Hepatocyte (in vitro differentiated cells): ENCODE results near the gene GCLM. TPM values are rescaled to one million over a fixed set of nuclear protein-coding genes. Genes with fewer than 3 reads are reported as not detected.

Experiments
- DNase-seq: peaks from one replicate; pipeline ENCODE4 v3.0.0-alpha.2; 2016; ENCODE audit warnings: low spot score
- H2AFZ ChIP-seq: fragments of 200-600 bp; sonication (generic); 2 replicates; pipeline ENCODE4 v1.6.0; 2016; ENCODE audit warnings: antibody characterized with exemption, mild to moderate bottlenecking
- H3K27ac ChIP-seq: fragments of 200-600 bp; sonication (generic); 2 replicates; pipeline ENCODE4 v1.5.1; 2016; ENCODE audit warnings: mild to moderate bottlenecking
- H3K27me3 ChIP-seq: fragments of 200-600 bp; sonication (generic); 2 replicates; pipeline ENCODE4 v1.6.1; 2016
- H3K36me3 ChIP-seq: fragments of 200-600 bp; sonication (generic); replicated peaks from 2 replicates; pipeline ENCODE4 v1.5.1; 2016; ENCODE audit warnings: low read depth; ENCODE audit not compliant: insufficient read depth
- H3K4me1 ChIP-seq: fragments of 200-600 bp; sonication (generic); 2 replicates; pipeline ENCODE4 v1.5.1; 2016; ENCODE audit warnings: mild to moderate bottlenecking, moderate library complexity; ENCODE audit not compliant: insufficient read depth
- H3K4me2 ChIP-seq: fragments of 200-600 bp; sonication (generic); 2 replicates; pipeline ENCODE4 v1.6.0; 2016
- H3K4me3 ChIP-seq: fragments of 200-600 bp; sonication (generic); 2 replicates; pipeline ENCODE4 v1.5.1; 2016; ENCODE audit warnings: mild to moderate bottlenecking
- H3K79me2 ChIP-seq: fragments of 200-600 bp; sonication (generic); 2 replicates; pipeline ENCODE4 v1.6.0; 2017; ENCODE audit warnings: mild to moderate bottlenecking
- H3K9me2 ChIP-seq: fragments of 200-600 bp; sonication (generic); replicated peaks from 2 replicates; pipeline ENCODE4 v1.6.0; 2017; ENCODE audit warnings: mild to moderate bottlenecking; ENCODE audit not compliant: insufficient read depth
- H3K9me3 ChIP-seq: fragments of 200-600 bp; sonication (generic); 2 replicates; pipeline ENCODE4 v1.5.1; 2016; ENCODE audit warnings: low read depth, mild to moderate bottlenecking
- H4K20me1 ChIP-seq: fragments of 200-600 bp; sonication (generic); 2 replicates; pipeline ENCODE4 v1.6.0; 2016; ENCODE audit warnings: mild to moderate bottlenecking; ENCODE audit not compliant: insufficient read depth, poor library complexity, severe bottlenecking
- EZH2 ChIP-seq: fragments of 200-600 bp; sonication (generic); IDR thresholded peaks from 2 replicates; pipeline ENCODE4 v1.6.1; 2016; ENCODE audit warnings: antibody characterized with exemption, mild to moderate bottlenecking, borderline replicate concordance
- EZH2phosphoT487 ChIP-seq: fragments of 200-600 bp; sonication (generic); IDR thresholded peaks from one replicate; pipeline ENCODE4 v1.6.1; 2018; ENCODE audit warnings: antibody characterized with exemption, mild to moderate bottlenecking, low read depth, moderate library complexity; ENCODE audit not compliant: unreplicated experiment, severe bottlenecking
- WGBS: methylation state at CpG from one replicate; pipeline ENCODE4 v1.1.6; 2016; ENCODE audit warnings: low lambda C conversion rate; ENCODE audit errors: missing lambda C conversion rate; 5-methylcytosine and 5-hydroxymethylcytosine counted together
- polyA plus RNA-seq: library from polyadenylated mRNA; unstranded; fragments of >200 nt; fragmentation: Nextera tagmentation; extraction: Ambion mirVana; gene quantifications from 2 replicates; pipeline ENCODE4 v1.2.1, GENCODE V29; 2016
- total RNA-seq: library from RNA; depleted of rRNA; stranded (reverse); fragments of >200 nt; gene quantifications from 2 replicates; pipeline ENCODE4 v1.2.3, GENCODE V29; 2014
- TF ChIP-seq, protein P1 (sequence below): fragments of 200-600 bp; sonication (generic); IDR thresholded peaks from 2 replicates; pipeline ENCODE4 v1.5.1; 2016; ENCODE audit warnings: antibody characterized with exemption, mild to moderate bottlenecking; ENCODE audit not compliant: poor library complexity

Gene GCLM
- total and polyA plus RNA-seq, 2 experiments from 2014 or later = 10.7 to 15.3 TPM

DNA sequence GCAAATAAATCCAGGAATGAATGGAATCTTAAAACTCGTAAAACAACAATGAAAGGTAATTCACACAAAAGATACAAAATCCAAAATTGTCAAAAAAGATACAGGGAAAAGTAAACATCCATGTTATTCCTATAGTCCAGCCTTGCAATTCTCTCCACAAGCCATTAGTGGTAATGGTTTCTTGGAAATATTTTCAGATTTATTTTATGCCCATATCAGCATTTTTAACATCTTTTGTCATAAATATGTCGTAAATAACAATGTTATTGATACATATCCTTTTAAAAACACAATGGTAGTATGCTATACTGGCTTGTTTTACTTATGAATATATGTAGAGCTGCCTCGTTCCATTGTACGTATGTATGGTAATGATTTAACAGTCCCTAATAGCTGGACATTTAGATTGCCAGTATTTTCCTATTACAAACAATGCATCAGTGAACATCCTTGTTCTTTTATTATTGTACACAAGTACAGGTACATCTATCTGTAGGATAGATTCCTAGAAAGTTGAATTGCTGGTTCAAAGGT is 60.8 kb downstream of the GCLM start:
- Histone ChIP-seq H3K27ac (peak overlapping the region; percentile 95), H4K20me1 (no peaks in the 10 kb centered on the region), H3K36me3 (no peaks in the 10 kb centered on the region), H3K9me2 (no peaks in the 10 kb centered on the region), H3K27me3 (no peaks in the 10 kb centered on the region), H3K79me2 (no peaks in the 10 kb centered on the region), H3K9me3 (no peaks in the 10 kb centered on the region), H3K4me2 (peak overlapping the region; percentile 88), H2AFZ (peak overlapping the region; percentile 74), H3K4me1 (peaks cover 19% of the 10 kb centered on the region), H3K4me3 (peak overlapping the region; percentile 36)
- 65% methylated on average over 4 of the region's 4 CpGs for WGBS
- no peak for DNase-seq
- TF ChIP-seq EZH2phosphoT487 (no peak), EZH2 (no peak)
- TF ChIP-seq, protein P1, sequence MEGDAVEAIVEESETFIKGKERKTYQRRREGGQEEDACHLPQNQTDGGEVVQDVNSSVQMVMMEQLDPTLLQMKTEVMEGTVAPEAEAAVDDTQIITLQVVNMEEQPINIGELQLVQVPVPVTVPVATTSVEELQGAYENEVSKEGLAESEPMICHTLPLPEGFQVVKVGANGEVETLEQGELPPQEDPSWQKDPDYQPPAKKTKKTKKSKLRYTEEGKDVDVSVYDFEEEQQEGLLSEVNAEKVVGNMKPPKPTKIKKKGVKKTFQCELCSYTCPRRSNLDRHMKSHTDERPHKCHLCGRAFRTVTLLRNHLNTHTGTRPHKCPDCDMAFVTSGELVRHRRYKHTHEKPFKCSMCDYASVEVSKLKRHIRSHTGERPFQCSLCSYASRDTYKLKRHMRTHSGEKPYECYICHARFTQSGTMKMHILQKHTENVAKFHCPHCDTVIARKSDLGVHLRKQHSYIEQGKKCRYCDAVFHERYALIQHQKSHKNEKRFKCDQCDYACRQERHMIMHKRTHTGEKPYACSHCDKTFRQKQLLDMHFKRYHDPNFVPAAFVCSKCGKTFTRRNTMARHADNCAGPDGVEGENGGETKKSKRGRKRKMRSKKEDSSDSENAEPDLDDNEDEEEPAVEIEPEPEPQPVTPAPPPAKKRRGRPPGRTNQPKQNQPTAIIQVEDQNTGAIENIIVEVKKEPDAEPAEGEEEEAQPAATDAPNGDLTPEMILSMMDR = no peak

DNA sequence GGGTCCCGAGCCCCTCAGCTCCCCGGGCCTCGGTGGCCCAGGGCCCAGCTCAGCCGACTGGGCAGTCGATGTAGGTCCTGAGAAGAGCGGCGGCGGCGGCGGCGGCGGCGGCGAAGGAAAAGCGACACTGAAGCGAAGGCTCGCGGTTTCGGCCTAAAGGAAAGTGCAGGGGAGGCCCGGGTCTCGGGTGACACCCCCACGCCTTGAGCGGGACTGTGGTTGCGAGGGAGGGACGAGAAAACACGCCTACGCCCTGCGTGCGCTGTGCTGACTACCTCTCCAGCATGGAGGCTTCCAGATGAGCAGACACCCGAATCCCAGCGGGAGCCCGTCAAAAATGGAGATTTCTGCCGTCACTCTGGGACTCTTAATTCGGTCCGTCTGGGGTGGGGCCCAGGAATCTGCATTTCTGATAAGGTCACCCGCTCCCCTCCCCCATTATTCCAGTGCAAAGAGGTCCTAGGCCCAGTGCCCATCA is 61.4 kb downstream of the GCLM start:
- H3K27me3 ChIP-seq = no peaks in the 10 kb centered on the region
- WGBS = 4% methylated on average over 29 of the region's 36 CpGs
- no peaks in the 10 kb centered on the region for H3K79me2 ChIP-seq
- no peak for TF ChIP-seq EZH2phosphoT487
- TF ChIP-seq, protein P1 = no peak
- TF ChIP-seq EZH2 = no peak
- H3K36me3 ChIP-seq = no peaks in the 10 kb centered on the region
- H3K9me2 ChIP-seq = no peaks in the 10 kb centered on the region
- peak overlapping the region; percentile 88 for H3K4me2 ChIP-seq
- peaks cover 19% of the 10 kb centered on the region for H3K4me1 ChIP-seq
- no peaks in the 10 kb centered on the region for H4K20me1 ChIP-seq
- peak overlapping the region; percentile 95 for H3K27ac ChIP-seq
- H2AFZ ChIP-seq = peak overlapping the region; percentile 74
- no peaks in the 10 kb centered on the region for H3K9me3 ChIP-seq
- peak overlapping the region; percentile 36 for H3K4me3 ChIP-seq
- peak; percentile 77 for DNase-seq

DNA sequence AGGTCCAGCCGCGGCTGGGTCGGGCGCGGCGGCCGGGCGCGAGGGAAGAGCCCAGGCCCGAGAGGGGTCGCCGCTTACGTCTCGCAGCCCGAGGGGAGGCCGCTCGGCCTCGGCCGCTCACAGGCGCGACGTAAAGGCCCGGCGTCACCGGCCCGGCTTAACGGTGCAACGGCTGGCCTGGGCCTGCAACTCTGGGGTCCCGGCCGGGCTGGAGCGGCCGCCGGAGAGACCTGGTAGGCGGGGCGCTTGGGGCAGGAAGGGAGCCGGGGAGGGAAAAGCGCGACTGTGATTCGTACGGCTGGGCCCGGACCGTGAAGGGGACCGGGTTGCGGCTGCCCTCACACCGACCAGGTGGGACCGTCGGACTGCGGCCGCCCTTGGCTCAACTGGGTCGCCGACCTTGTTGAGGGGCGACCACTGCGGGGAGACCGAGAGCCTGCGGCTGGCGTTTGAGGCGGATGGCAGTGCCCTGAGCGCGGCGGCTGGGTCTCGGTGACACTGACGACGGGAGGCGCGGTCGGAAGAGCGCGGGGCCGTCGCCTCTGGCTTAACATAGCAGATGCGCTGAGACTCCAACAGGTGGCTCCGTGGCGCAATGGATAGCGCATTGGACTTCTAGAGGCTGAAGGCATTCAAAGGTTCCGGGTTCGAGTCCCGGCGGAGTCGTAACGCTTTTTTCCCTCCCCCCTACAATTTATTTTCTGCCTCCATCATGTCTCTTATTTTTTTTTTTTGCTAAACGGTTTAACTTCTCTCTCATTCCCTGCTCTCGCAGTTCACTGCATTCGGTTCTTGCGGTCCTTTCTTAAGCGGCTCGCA is 62.0 kb downstream of the GCLM start:
- no peaks in the 10 kb centered on the region for H4K20me1 ChIP-seq
- H3K36me3 ChIP-seq = no peaks in the 10 kb centered on the region
- peak overlapping the region; percentile 88 for H3K4me2 ChIP-seq
- TF ChIP-seq, protein P1 = no peak
- TF ChIP-seq EZH2 (no peak), EZH2phosphoT487 (no peak)
- peak overlapping the region; percentile 100 for H3K4me3 ChIP-seq
- H2AFZ ChIP-seq = peak overlapping the region; percentile 98
- no peaks in the 10 kb centered on the region for H3K9me3 ChIP-seq
- H3K4me1 ChIP-seq = peaks cover 19% of the 10 kb centered on the region
- H3K9me2 ChIP-seq = no peaks in the 10 kb centered on the region
- H3K27ac ChIP-seq = peak overlapping the region; percentile 95
- DNase-seq = peak; percentile 95
- no peaks in the 10 kb centered on the region for H3K27me3 ChIP-seq
- H3K79me2 ChIP-seq = no peaks in the 10 kb centered on the region
- 1% methylated on average over 62 of the region's 86 CpGs for WGBS
